GM12878 (cell line): Measurements from ENCODE around the gene MACROD2. TPM values are rescaled to one million over a fixed set of nuclear protein-coding genes. Genes with fewer than 3 reads are reported as not detected.

Source experiments
- ATAC-seq: fragments of 200-7000 bp; cut with Tn5 transposase; 3 replicates; pipeline ENCODE4 v1.9.1; 2020; ENCODE audit warnings: mild to moderate bottlenecking, moderate library complexity
- BruUV-seq: library from RNA; stranded (reverse); fragments of 400-500 nt; replicated peaks from 2 replicates; lab custom pipeline; 2021; lab: Mats Ljungman, UMichigan
- CTCF ChIA-PET: fragments of 300-600 bp; sonication (Branson Sonifier 250); formaldehyde crosslinking; extraction: SDS; loops from one replicate; lab custom pipeline; 2021; ENCODE audit warnings: inconsistent platforms; lab: Yijun Ruan, JAX
- POLR2A ChIA-PET: fragments of 350-600 bp; formaldehyde crosslinking; extraction: SDS; loops from one replicate; lab custom pipeline; 2021; ENCODE audit warnings: inconsistent platforms; lab: Charles Lee
- RAD21 ChIA-PET: fragments of 300-600 bp; sonication (Branson Sonifier 250); formaldehyde crosslinking; loops from one replicate; lab custom pipeline; 2023; ENCODE audit warnings: antibody characterized with exemption; ENCODE audit not compliant: unreplicated experiment; lab: Charles Lee
- SMC1A ChIA-PET: fragments of 300-600 bp; sonication (Branson Sonifier 250); formaldehyde crosslinking; loops from one replicate; lab custom pipeline; 2023; ENCODE audit not compliant: unreplicated experiment, uncharacterized antibody; lab: Charles Lee
- DNase-seq: peaks from one replicate; pipeline ENCODE4 v3.0.0-alpha.2; 2011; ENCODE audit warnings: low read depth, low spot score
- FAIRE-seq: peaks from 3 replicates; lab custom pipeline; 2011; peaks lifted over from hg19 to GRCh38; lab: Jason Lieb, UNC
- H2AFZ ChIP-seq: 2 replicates; pipeline ENCODE4 v1.6.0; 2011; ENCODE audit warnings: low read depth, low read length, control low read depth; ENCODE audit not compliant: control insufficient read depth
- H3K27ac ChIP-seq: 2 replicates; pipeline ENCODE4 v1.5.1; 2011; ENCODE audit warnings: control low read depth; ENCODE audit not compliant: control insufficient read depth, insufficient read depth
- H3K27me3 ChIP-seq, 2 experiments: replicated peaks in 1 of 2; 2 replicates each; pipeline versions ENCODE4 v1.6.0 to v1.6.1; 2011; ENCODE audit warnings: low read length in 1 of 2; ENCODE audit not compliant: control insufficient read depth in 2 of 2, insufficient read depth in 2 of 2
- H3K36me3 ChIP-seq, 2 experiments: 2 replicates each; pipeline ENCODE4 v1.5.1; 2011; ENCODE audit warnings: low read length in 1 of 2; ENCODE audit not compliant: control insufficient read depth in 2 of 2, insufficient read depth in 2 of 2
- H3K4me1 ChIP-seq: 2 replicates; pipeline ENCODE4 v1.6.1; 2011; ENCODE audit warnings: mild to moderate bottlenecking, low read length, moderate library complexity, mixed read lengths; ENCODE audit not compliant: control insufficient read depth, insufficient read depth
- H3K4me2 ChIP-seq: 2 replicates; pipeline ENCODE4 v1.6.0; 2011; ENCODE audit warnings: control low read depth; ENCODE audit not compliant: control insufficient read depth, insufficient read depth
- H3K4me3 ChIP-seq: fragments of 200-600 bp; sonication (generic); 2 replicates; pipeline ENCODE4 v1.5.1; 2016
- H3K79me2 ChIP-seq: 2 replicates; pipeline ENCODE4 v1.6.0; 2011; ENCODE audit warnings: low read length; ENCODE audit not compliant: control insufficient read depth, insufficient read depth
- H3K9ac ChIP-seq: 2 replicates; pipeline ENCODE4 v1.8.0; 2011; ENCODE audit warnings: low read length, control low read depth, mixed read lengths; ENCODE audit not compliant: control insufficient read depth, insufficient read depth
- H3K9me3 ChIP-seq: replicated peaks from 3 replicates; pipeline ENCODE4 v1.5.1; 2011; ENCODE audit warnings: mild to moderate bottlenecking, low read length; ENCODE audit not compliant: control insufficient read depth, insufficient read depth
- H4K20me1 ChIP-seq: 2 replicates; pipeline ENCODE4 v1.6.0; 2011; ENCODE audit not compliant: control insufficient read depth, insufficient read depth
- E2F8 ChIP-seq: fragments of 450-650 bp; IDR thresholded peaks from 2 replicates; pipeline ENCODE4 v1.6.1; 2018; ENCODE audit warnings: mild to moderate bottlenecking, low read depth, moderate library complexity; ENCODE audit not compliant: partially characterized antibody
- KAT2A ChIP-seq: conservative IDR thresholded peaks from 2 replicates; pipeline ENCODE4 v1.6.1; 2011; ENCODE audit warnings: low read depth, low read length; ENCODE audit not compliant: control insufficient read depth
- NFYA ChIP-seq: IDR thresholded peaks from 2 replicates; pipeline ENCODE4 v1.6.1; 2011; ENCODE audit warnings: low read depth, mild to moderate bottlenecking, low read length, improper control_type of control experiment, borderline replicate concordance
- NR2F1 ChIP-seq: fragments of 450-650 bp; conservative IDR thresholded peaks from 2 replicates; pipeline ENCODE4 v1.6.1; 2017; ENCODE audit warnings: mild to moderate bottlenecking
- POLR2AphosphoS2 ChIP-seq: IDR thresholded peaks from 2 replicates; pipeline ENCODE4 v1.6.1; 2011; ENCODE audit warnings: low read depth, mild to moderate bottlenecking, low read length, improper control_type of control experiment, moderate library complexity
- RELB ChIP-seq: fragments of 450-650 bp; IDR thresholded peaks from 2 replicates; pipeline ENCODE4 v1.6.1; 2017; ENCODE audit warnings: low read depth, mild to moderate bottlenecking, moderate library complexity
- TAF1 ChIP-seq: IDR thresholded peaks from 2 replicates; pipeline ENCODE4 v1.6.1; 2011; ENCODE audit warnings: mild to moderate bottlenecking, low read depth, low read length, borderline replicate concordance
- ZNF622 ChIP-seq: fragments of 450-650 bp; IDR thresholded peaks from 2 replicates; pipeline ENCODE4 v1.6.1; 2017; ENCODE audit warnings: mild to moderate bottlenecking, inconsistent platforms
- WGBS: methylation state at CpG from one replicate; pipeline ENCODE4 v1.1.6; 2016; ENCODE audit warnings: low lambda C conversion rate; ENCODE audit not compliant: insufficient replicate concordance, insufficient coverage; ENCODE audit errors: missing lambda C conversion rate; 5-methylcytosine and 5-hydroxymethylcytosine counted together
- in situ Hi-C: fragments of 300-500 bp; cut with MboI; formaldehyde crosslinking; loops from 9 replicates; pipeline ENCODE4 v1.14.3; 2018; ENCODE audit warnings: mixed read lengths
- intact Hi-C: fragments of 100-400 bp; cut with micrococcal nuclease; formaldehyde crosslinking; loops from one replicate; pipeline ENCODE4 v1.14.2; 2022; ENCODE audit not compliant: unreplicated experiment
- polyA plus RNA-seq, 11 experiments: library from polyadenylated mRNA; depleted of rRNA in 4 of 11; unstranded in 6 of 11; stranded (reverse) in 5 of 11; fragments of >200 nt; fragmentation: Nextera tagmentation in 4 of 11; fragmentation: Illumina TruSeq in 1 of 11; extraction: Ambion mirVana in 4 of 11; extraction: Trizol in 1 of 11; gene quantifications; 1 replicate in 1 of 11; 2 replicates in 10 of 11; pipeline versions ENCODE4 v1.2.1 to v1.2.3, GENCODE V29; 2011 to 2016; ENCODE audit warnings: inconsistent platforms in 2 of 11, missing spikeins in 2 of 11, low read depth in 1 of 11
- total RNA-seq, 4 experiments: library from RNA; depleted of rRNA in 3 of 4; stranded (reverse); fragments of >200 nt in 3 of 4; fragmentation: Illumina TruSeq in 1 of 4; extraction: Trizol in 1 of 4; gene quantifications; 2 replicates each; pipeline versions ENCODE4 v1.2.1 to v1.2.3, GENCODE V29; 2013 to 2021
- TF ChIP-seq, protein P1 (sequence below): fragments of 150-350 bp; IDR thresholded peaks from 2 replicates; pipeline ENCODE4 v1.6.1; 2014; ENCODE audit warnings: mild to moderate bottlenecking, low read depth, low read length

The MACROD2 gene
- total and polyA plus RNA-seq, 10 of the 15 experiments (the other 5 are each of a cell fraction or from before 2014, with no cell fraction given) = 1.1 to 21.5 (median 2.2) TPM

DNA sequence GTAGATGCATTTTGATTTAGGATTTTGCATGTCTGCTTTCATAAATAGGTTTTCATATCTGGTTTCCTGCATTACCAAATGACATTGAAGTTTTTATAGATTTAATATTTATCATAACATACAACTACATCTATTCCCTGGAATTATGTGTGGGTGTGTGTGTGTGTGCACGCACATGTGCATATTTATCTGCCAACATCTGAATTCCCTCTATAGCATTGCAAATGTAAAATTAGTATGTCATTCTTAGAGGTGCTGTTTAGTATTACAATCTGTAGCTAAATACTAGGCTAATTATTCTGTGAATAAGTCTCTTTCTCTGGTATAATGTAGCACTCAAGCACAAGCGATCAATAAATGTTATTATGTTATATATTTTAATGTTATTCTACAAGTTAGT, 820.0 kb downstream of the MACROD2 start:
- in situ Hi-C loops (no loop called here), intact Hi-C loops (no loop called here)
- POLR2A ChIA-PET = no interaction called here
- Histone ChIP-seq H3K4me1 (no peaks in the 10 kb centered on the region), H4K20me1 (no peaks in the 10 kb centered on the region), H3K79me2 (no peaks in the 10 kb centered on the region), H2AFZ (no peak overlapping the region), H3K9ac (no peak overlapping the region), H3K4me2 (no peak overlapping the region), H3K9me3 (no peaks in the 10 kb centered on the region; the same call in 2 of the 3 replicates)
- DNase-seq (no peak), ATAC-seq (no peak)
- BruUV-seq = no TSS peak
- SMC1A ChIA-PET = no interaction called here
- TF ChIP-seq KAT2A (no peak), TAF1 (no peak), RELB (no peak), ZNF622 (no peak), POLR2AphosphoS2 (no peak), NR2F1 (no peak), E2F8 (no peak), NFYA (no peak)
- TF ChIP-seq, protein P1, sequence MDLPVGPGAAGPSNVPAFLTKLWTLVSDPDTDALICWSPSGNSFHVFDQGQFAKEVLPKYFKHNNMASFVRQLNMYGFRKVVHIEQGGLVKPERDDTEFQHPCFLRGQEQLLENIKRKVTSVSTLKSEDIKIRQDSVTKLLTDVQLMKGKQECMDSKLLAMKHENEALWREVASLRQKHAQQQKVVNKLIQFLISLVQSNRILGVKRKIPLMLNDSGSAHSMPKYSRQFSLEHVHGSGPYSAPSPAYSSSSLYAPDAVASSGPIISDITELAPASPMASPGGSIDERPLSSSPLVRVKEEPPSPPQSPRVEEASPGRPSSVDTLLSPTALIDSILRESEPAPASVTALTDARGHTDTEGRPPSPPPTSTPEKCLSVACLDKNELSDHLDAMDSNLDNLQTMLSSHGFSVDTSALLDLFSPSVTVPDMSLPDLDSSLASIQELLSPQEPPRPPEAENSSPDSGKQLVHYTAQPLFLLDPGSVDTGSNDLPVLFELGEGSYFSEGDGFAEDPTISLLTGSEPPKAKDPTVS = no peak
- TF ChIP-seq, all 136 proteins: peak for 0
- Histone ChIP-seq H3K27me3 (no peaks in the 10 kb centered on the region), H3K27ac (no peak overlapping the region), H3K36me3 (no peaks in the 10 kb centered on the region), H3K4me3 (no peak overlapping the region)
- FAIRE-seq = no peak
- 95% methylated on average over 2 of the region's 2 CpGs for WGBS
- CTCF ChIA-PET = no interaction called here
- RAD21 ChIA-PET = no interaction called here
